ENCODE data around the gene TUBB4A.

- no peak for TF ChIP-seq CTCF (conservative IDR thresholded peaks at IDR 0.05)
- no peak for TF ChIP-seq EZH2 (IDR thresholded peaks at IDR 0.05; ENCODE audit: low read depth)
These were observed 31.9 kb downstream of the TUBB4A start for GRCh38 chr19:6470173-6470572.
